GM21515 (cell line): ENCODE data around the gene RNASEL.

ENCODE experiments used
- ATAC-seq: cut with Tn5 transposase; IDR thresholded peaks from one replicate; pipeline ENCODE4 v1.9.1; 2021; ENCODE audit not compliant: unreplicated experiment

Gene RNASEL

DNA sequence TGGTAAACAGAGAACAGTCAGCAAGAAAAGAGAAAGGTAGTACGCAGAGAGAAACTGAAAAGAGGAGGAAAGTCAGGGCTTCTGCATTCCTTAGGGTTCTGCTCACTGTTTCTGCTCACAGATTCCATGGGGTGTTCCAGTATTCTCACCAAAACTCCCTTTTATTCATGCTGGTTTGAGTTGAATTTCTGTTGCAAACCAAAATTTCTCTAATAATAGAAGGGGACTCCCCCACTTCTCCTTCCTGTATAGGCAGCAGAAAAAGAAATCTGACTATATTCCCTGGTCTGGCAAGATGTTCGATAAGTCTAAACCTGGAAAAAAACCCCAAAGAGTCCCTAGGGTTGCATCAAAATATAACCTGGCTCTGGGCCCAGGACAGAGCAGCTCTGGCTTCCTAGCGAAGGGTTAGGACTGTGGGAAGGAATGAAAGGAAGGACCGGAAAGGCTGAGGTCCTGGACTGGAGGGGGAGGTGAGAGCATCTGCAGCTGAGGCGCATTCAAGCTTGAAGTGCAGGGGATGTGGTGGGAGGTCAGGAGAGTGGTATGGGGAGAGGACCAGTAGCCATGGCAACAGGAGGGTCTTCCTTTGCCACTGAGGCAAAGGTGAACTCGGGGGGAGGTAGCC is 34.0 kb upstream of the RNASEL start:
- ATAC-seq: peak; percentile 54

DNA sequence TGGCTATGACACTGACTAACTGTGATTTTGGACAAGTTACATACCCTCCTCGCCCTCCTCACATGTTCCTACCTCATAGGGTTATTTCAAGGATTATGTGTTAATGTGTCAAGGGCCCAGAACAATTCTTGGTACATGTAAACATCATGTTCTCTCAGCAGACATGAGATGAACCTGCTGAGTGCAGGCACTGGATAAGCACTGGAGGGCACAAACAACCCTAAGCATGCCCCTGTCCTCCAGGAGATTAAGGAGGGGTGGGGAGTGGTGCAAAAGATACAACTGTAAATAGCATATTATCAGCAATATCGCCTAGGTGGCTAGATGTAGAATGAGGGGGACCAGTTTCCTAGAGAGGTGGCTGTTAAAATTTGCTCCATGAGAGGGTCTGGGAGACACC is 32.9 kb upstream of the RNASEL start:
- no peak for ATAC-seq

DNA sequence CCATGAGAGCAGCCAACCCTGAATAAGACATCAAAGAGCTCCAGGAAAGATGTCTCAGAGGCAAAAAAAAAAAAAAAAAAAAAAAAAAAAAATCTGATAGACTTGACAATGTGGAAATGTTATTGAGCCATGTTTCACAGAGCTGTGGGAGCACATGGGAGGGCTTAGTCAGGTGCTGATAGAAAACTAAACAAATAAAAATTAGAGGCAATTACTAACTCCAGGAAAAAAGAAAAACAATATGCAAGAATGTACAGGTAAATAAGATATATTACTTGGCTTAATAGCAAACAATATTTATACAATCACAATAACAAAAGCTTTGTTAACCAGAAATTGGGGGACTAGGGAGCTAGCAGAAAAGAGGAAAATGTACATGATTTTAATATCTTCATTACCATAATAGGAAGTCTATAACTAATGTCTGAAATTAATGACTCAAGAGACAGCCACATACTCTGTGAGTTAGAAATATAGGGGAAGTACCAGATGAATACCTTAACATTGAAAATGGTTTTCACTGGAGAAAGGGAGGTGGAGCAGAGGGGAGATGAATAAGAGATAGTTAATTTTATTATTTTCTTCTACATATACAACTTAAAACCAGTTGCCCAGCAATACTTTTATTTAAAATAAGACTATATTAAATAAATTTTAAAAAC is 32.0 kb upstream of the RNASEL start:
- ATAC-seq: no peak

DNA sequence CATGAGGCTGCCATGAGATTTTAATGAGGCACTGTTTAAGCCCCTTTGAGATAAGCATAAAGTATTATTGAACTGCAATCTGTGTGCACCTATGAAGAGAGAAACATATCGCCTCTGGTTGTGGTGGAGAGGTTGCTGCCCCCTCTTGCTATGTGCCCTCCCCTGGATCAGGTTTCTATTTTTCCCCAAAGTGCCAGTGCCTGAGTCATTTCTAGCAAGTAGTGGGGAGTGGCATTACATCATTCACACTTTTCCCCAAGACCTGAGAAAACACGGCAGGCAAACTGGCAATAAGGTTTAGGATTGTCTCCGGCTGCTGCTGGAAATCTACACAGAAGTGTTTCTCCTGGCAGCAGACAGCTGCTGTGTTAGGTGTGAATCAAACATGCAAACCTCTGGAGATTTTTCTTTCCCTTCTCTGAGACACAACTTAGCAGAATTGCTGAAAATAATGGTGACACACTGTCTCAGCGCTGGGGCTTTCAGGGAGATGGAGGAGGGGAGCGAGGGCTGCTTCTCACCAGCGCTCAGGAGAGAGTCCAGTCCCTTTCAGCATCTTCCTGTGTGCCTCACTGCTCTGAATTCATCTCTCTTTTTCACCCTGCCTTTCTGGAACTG is 28.8 kb upstream of the RNASEL start:
- ATAC-seq: no peak

DNA sequence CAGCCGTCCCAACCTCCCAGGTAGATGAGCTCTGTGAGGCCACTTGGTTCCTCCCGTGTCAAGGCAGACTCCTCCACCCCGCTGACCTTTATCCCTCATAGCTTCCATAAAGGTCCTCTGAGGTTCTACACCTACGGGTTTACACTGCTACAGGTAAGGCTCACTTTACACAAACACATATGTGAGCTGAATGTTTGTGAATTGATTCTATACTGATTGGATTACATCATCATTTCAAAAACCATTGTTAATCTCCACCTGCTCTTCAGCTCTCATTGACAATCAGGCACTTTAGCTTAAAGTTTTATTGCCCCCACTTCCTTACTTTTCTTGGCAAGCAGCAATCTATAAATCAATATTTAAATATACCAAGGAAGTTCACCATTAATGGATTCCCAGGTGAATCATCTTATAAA is 28.0 kb upstream of the RNASEL start:
- no peak for ATAC-seq

DNA sequence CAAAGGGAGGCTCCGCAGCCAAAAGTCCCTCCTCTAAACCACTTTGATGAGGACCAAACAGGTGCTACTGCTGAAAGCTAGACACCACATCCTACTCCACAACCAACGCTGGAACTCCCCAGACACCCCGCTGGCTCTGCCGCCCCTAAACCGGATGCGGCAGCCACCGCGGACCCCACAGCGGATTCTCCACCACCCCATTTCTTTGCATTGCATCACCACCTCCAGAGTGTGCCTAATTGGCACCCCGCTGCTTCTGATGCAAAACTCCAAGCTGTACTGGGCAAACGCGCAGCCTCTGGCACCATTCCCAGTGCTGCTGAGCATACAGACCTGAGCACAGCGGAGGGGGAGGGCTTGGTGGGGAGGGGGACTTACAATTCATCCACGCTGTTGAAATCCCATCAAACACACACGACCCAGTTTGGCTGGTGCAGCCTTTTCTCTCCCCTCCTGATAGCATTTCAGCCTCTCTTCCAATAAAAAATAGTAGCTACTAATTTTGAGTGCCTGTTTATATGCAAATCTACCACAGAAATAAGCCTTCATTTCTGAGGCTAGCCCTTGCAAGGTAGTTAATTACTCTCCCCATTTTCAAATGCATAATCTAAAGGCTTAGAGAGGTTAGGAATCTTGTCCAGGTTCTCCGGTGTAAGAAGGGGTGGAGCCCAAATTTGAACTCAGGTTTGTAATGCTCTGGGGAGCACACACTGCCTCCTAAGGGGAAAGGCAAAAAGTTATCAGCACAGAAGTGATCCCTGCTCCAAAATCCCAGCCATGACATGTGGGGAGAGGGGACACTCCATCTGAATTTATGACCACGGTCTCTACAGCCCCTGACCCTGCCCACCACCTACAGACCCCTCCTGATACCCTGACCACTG is 27.3 kb upstream of the RNASEL start:
- peak; percentile 70 for ATAC-seq

DNA sequence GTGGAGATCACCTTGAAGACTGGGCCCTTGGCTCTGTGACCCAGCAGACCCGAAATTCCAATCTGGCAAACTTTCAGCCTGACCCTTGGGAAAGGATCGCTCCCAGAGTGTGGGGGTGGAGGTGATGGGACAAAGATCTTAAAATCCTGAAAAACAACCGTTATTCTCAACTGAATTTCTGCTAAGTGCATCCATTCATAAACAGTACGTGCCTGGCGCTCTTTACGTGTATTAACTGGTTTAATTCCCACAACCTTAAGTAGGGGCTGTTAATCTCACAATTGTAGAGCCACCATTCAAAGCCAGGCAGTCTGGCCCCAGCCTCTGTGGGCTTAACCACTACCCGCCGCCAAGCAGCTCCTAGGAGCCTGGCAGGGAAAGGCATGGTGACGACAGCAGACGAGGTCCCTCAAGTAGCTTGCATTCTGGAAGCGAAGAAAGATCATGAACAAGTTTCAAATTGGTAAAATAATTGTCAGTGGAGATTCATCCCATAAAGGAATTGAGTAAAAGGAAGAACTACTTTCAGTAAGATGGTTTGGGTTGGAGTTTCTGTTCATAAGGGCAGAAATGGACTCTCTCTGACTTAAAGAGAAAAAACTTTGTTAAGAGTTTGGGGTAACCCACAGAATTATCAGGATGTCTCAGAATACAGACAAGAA is 26.5 kb upstream of the RNASEL start:
- peak; percentile 17 for ATAC-seq

DNA sequence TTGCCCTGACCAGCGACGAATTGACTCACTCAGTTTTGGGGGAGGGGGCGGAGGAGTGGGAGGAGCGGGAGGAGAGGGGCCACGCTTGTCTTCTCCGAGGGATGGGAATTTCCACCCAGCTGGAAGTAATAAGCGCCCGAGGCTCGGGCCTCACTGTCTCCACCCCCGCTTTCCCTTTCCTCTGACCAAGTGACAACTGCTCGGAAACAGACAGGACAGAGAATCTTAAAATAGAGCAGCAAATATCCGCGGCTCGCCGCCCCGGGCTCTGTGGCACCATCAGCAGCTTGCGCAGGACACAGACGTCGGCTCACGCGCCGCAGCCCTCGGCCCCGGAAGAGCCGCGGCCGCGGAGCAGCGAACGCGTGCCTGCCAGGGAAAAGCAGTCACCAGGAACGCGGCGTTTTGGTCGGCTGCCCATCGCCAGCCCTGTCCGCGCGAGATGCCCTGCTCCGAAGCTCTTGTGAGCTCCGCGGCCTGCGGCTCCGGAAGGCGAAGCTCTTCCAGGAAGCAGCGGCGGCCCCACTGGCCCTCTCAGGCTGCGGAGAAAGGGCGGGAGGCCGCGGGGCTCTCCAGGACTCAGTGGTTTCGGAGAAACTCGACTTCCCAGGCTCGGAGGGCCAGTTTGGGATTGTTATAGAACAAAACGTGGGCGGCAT is 25.9 kb upstream of the RNASEL start:
- peak; percentile 38 for ATAC-seq

DNA sequence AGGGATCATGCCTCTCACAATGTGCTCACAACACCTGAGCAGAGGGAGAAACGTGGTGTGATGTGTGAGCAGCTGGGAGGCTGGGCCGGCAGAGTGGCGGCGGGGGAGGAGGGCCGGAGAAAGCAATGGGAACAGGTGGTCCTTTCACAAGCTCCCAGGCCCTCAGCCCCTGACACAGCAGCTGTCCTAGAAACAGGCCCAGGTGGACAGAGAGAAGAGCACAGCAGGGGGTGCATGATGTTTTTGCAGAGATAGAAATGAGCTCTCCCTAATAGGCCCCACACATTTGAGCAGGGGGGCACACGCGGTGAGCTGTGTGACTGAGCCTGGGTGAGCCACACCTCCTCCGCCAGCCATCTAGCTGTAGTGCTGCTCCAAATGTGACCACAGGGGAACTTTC is 22.7 kb upstream of the RNASEL start:
- no peak for ATAC-seq

DNA sequence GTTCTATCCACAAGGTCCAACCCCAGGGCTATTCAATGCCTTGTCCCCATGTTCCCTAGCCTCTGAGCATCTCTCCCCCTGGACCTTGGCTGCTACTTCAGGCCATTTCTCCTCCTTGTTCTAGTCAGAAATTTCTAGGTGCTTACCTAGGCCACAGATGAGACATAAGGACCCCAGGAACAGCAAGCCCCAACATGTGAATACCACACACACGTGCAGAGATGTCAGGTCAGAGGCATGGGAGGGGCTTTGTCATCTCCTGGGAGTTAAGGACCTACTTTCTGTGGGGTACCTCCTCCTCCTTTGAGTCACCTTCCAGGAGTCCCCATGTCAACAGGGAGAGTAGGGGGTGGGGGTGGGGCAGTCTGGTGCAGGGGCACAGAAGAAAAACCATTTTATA is 22.3 kb upstream of the RNASEL start:
- ATAC-seq: no peak

DNA sequence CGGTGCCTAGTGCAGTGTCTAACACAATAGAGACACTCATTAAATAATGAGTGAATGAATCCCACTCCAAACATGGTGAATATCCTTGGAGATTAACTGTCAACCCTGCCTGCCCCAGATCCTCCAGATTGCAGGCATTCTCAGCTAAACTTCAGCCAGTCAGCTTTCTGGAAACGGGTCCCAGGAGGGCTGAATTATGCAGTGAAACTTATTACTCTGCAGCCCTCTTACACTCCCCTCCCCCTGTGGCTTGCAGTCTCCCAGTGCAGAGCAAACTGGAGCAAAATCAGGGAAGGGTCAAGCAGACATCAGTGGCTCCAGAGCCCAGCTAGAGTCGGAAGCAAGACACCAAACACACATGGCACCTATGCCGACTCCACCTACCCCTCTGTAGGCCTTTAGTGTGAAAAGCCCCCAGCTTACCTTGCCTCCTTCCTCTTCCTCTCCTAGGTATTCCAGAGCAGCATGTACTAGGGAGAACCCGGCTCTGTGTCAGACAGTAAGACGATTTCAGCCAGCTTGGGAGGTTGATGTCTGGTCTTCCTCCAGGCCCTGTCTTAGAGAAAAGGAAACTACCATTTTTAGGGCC is 21.6 kb upstream of the RNASEL start:
- no peak for ATAC-seq

DNA sequence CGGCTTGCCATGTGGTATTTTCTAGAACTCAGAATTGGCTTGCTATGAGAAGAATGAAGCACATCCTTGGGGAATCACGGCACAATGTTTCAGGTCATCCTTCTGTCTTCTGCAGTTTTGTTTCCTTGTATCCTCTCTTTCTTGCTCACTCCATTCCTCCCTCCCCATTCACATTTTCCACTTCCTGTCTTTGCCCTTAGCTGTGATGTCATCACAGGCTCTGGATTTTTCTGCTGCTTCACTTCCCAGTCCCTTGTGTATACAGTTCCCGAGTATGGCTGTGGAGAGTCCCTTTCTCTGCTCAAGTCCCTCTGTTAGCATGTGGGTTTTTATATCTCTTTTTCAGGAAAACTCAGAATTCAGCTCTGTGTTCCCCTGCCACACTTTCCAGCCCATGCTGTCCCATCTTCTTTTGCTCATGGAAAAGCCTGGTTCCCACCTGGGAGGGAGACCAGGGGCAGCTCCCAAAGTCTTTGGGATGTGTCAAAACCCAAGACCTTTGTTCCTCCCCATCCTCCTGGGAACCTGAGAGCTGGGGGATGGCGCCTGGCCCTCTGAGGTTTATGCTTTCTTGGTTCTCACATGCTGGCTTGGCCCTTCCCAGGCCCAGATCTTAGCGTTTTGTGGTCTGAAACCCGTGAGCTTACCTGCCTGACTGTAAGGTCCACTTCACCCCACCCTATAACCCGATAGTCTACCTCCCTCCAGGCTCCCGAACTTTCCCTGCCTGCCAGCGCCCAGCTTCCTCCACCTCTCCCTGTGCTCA is 20.0 kb upstream of the RNASEL start:
- no peak for ATAC-seq

DNA sequence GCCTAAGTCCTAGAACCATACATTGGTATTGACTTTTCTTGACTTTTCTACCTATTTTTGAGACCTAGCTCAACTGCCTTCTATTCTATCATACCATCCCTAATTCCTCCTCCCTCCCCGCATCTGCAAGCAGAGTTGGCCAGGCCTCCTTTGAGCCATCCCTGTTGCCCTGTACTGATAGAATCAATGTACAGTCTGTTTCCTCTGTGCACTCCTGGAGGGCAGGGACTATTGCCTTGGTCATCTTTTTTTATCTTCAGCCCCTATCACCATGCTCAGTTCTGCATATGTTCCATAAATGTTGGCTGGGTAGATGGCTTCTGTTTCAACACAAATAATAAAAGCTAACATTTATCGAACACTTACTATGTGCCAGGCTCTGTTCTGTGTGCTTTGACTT is 19.2 kb upstream of the RNASEL start:
- ATAC-seq: no peak

DNA sequence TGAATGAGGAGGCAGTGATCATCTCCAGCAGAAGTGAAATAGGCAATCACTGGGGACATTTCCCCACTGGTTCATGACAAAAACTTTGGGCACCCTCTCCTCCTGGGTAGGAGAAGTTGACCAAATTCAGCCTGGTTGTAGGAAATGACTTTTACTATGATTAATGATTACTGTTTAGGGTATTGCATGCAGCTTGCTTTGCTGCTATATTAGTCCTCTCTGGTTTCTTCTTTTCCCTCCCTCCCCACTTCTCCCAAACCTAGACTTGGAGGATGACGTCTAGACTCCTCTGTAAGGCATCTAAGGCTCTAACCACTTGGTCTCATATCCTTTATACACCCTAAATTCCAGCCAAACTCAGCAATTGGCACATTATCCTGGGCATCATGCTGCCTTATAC is 18.5 kb upstream of the RNASEL start:
- ATAC-seq: no peak

DNA sequence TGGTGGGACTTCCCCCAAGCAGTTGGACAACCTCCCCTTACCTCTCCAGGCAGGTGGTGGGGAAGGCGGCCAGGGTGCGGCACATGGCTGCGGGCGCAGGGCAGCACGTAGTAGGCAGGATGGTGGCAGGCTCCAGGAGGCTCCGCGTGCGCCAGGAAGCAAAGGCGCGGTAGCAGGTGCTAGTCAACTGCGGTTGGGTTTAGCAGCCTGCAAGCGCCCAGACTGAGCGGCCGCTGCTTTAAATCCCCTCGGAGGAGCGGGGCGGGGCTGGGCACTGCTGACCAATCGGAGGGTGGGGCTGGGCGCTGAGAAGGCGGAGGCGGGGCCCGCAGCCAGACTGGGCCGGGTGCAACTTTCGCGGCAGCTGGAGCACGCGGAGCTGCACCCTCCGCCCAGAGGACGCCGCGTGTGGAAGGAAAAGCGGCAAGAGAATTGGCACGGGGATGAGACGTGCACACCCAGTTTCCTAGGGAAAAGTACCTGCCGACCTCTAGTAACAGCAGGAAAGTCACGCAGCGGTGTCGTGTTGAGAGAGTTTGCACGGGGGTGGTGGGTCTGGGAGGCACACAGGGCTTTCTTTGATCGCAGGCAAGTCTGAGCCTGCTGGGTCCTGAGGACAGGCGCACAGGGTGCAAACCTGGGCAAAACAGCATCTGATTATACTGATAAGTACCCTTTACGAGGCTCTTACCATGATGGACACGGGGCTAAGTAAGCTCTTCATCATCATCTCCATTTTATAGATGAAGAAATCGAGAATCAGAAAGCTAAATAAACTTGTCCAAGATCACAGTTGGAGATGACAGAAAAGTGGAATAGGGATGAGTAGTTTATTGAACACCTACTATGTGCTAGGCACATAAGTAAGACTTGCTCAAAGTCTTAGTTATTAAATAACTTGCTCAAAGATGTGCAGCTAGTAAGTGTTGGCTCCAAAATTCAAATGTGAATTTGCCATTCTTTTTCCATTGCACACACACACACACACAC is 15.4 kb upstream of the RNASEL start, which contains the start of gene RGS16:
Gene RGS16, minus strand, starts transcription at position 215 of the 990 bp plus-strand sequence. Its CDS starts 130 bp downstream, at position 85.
- peak; percentile 91 for ATAC-seq

DNA sequence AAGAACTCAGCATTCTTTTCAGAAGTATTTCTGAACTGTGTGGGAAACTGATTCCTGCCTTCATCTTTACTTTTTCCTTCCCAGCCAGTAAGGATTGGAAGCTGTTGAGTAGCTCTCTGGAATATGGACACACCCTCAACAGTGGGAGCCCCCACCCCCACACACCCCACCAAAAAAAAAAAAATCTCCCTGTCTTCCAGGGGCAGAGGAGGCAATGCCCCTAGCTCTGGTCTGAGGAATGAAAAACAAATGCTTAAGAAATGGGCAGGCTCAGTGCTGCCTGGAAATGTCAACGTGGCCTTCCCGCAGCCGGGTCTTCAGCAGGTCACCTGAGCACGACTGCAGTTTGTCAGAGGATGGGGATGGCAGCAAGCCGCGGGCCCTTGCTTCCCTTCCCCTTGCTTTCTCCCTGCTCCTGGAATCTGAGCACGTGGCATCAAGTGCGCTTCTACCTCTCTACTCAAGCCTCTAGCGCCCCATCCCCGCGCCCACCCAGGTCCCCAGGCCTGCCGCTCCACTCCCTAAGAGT is 14.7 kb upstream of the RNASEL start:
- ATAC-seq: no peak

DNA sequence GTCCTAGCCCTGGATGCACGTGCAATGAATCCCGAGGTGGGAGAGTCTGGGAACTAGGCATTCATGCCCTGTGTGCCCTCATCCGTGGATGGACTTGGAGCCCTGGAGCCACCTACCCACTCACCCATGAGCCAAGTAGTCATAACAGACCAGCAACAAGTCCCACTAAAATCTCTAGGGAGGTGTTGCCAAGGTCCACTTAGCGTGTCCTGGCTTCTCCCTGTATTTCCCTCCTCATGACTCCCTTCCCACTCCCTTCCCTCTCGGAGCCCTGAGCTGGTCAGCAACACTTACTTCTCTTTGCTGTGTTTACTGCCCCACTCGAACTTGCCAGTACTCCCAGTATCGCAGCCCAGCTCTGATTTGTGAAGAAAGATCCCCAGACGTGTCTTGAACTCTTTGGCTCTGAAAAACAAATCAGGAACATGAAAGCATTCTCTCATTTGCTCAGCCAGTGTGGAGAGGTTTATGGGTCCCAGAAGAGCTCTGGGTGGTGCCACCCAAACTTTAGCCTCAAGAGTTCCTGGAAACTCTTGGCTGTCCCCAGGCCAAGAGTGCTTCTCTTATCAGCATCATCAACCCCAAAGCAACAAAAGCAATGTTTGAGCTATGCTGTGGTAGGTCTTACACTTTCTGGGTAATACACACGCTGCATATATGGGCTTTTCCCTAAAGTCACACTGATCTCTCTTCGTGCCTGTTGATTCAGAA is 14.0 kb upstream of the RNASEL start:
- ATAC-seq: no peak
